Measurements from ENCODE around the gene CFB.

GRCh38 chr6:31971993-31972708, 26.3 kb downstream of the CFB start, which contains the start of gene DXO:
- TF ChIP-seq POU6F1 (CRISPR knock-in tag; IDR thresholded peaks at IDR 0.05; ENCODE audit: borderline replicate concordance, low read depth), result no peak
- TF ChIP-seq ZFP3 (CRISPR knock-in tag; IDR thresholded peaks at IDR 0.05), result 0 out of 2 replicates have a peak, but pooled peaks have one; percentile 25
- peak; percentile 82; the same call in 1 of the 2 replicates for TF ChIP-seq PATZ1 (CRISPR knock-in tag; IDR thresholded peaks at IDR 0.05; ENCODE audit: borderline replicate concordance)
- no peak for TF ChIP-seq CREB5 (CRISPR knock-in tag; IDR thresholded peaks at IDR 0.05; ENCODE audit: low read depth)
- TF ChIP-seq ZNF565 (CRISPR knock-in tag; conservative IDR thresholded peaks at IDR 0.05; ENCODE audit: low read depth), result no peak
- no peak for TF ChIP-seq BACH2 (CRISPR knock-in tag; IDR thresholded peaks at IDR 0.05; ENCODE audit: borderline replicate concordance)
- peak; percentile 22; the same call in 1 of the 2 replicates for TF ChIP-seq CSDC2 (CRISPR knock-in tag; IDR thresholded peaks at IDR 0.05)
- no peak for TF ChIP-seq SNAI2 (CRISPR knock-in tag; IDR thresholded peaks at IDR 0.05)
- no peak for TF ChIP-seq ARNTL (CRISPR knock-in tag; IDR thresholded peaks at IDR 0.05; ENCODE audit: borderline replicate concordance, low read depth)
- TF ChIP-seq ISL1 (CRISPR knock-in tag; IDR thresholded peaks at IDR 0.05), result no peak
- 0 out of 2 replicates have a peak, but pooled peaks have one; percentile 21 for TF ChIP-seq GLIS3 (CRISPR knock-in tag; IDR thresholded peaks at IDR 0.05)
- no peak for TF ChIP-seq PPARA (CRISPR knock-in tag; IDR thresholded peaks at IDR 0.05; ENCODE audit: borderline replicate concordance)
- no peak for TF ChIP-seq ZNF8 (CRISPR knock-in tag; IDR thresholded peaks at IDR 0.05)
- TF ChIP-seq TOX (CRISPR knock-in tag; IDR thresholded peaks at IDR 0.05; ENCODE audit: borderline replicate concordance), result no peak
